GM12864 (cell line): ENCODE data around the gene PRKG1.

Experiments
- DNase-seq: peaks from one replicate; pipeline ENCODE4 v3.0.0-alpha.2; 2011; ENCODE audit warnings: low read depth
- H3K4me3 ChIP-seq: 2 replicates; pipeline ENCODE4 v1.5.1; 2011; ENCODE audit warnings: mild to moderate bottlenecking, low read depth, low read length, control low read depth
- CTCF ChIP-seq: IDR thresholded peaks from 2 replicates; pipeline ENCODE4 v1.5.1; 2011; ENCODE audit warnings: low read depth, mild to moderate bottlenecking, moderate library complexity, low read length, control low read depth, inconsistent platforms; ENCODE audit errors: missing control alignments

The PRKG1 gene

DNA sequence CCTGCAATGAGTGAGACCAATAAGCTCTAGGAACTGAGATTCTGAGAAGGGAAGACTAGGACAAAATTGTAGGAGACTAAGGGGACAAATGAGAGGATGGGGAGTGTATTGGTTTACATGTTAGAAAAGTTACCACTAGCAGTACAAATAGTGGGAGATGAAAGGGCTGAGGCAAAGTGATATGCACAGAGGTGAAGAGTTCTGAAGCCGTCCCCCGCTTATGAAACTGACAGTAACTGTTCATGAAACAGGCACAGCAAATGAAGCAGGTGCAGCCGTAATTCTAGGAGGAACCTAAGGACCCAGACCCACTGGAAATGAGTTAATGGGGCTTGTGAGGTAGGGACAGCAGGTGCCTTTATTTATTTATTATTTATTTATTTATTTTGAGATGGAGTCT is 211.3 kb downstream of the PRKG1 start:
- no peak for DNase-seq
- H3K4me3 ChIP-seq = no peak overlapping the region
- no peak for TF ChIP-seq CTCF

DNA sequence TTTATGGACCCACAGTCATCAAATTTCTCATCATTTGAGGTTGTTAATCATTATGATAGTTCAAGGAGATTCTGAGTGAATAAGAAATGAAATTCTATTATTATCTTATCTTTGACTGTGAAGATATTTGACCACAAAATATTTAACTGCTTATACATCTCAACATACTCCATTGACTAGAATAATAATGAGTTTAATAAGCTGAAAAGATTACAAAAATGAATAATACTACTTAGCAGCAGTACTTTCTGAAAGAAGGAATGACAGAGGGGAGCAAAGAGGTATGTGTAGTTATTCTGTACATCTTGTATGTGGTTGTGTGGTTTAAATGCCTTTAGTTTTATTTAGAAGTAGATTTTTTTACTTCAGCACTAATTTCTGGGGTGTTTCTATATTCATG is 214.2 kb downstream of the PRKG1 start:
- DNase-seq = no peak
- no peak for TF ChIP-seq CTCF
- no peak overlapping the region for H3K4me3 ChIP-seq

GRCh38 chr10:51289519-51289918 is 215.2 kb downstream of the PRKG1 start:
- H3K4me3 ChIP-seq = no peak overlapping the region
- TF ChIP-seq CTCF = no peak
- no peak for DNase-seq

- TF ChIP-seq CTCF = no peak
- DNase-seq = no peak
- no peak overlapping the region for H3K4me3 ChIP-seq
These were observed 217.7 kb downstream of the PRKG1 start for GRCh38 chr10:51291961-51292360.

GRCh38 chr10:51297438-51297837 is 223.2 kb downstream of the PRKG1 start:
- TF ChIP-seq CTCF = no peak
- H3K4me3 ChIP-seq = no peak overlapping the region
- DNase-seq = no peak

DNA sequence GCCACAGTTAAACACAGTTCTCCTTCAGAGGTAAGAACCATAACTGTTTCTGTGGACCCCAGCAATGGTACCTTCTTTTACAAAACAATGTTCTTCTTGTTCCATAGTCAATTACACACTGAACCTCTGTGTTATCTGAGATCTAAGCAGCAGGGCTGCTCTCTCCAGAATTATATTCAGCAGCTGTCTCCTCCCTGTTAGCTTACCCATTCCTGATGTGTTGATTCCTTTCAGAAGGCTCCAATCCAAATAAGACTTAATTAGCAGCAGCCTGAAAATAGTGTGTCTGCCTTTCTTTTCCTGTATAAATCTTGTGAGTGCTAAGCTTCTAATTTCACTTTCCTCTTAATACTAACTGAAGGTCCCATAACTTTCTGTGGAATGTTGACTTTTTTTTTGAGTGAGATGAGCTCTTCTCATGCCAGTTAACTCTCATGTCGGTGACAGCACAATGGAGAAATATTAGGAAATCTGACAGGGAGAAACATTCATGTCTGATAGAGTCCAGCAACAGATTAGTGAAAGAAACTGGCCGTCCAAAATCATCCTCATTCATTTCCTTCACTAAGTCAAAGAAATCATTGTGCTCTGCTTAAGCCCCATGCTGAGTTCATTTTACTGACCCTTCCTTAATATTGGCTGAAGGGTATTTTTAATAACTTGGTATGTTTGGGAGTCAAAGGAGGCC is 226.5 kb downstream of the PRKG1 start:
- H3K4me3 ChIP-seq = no peak overlapping the region
- DNase-seq = no peak
- TF ChIP-seq CTCF = no peak

- DNase-seq = no peak
- H3K4me3 ChIP-seq = no peak overlapping the region
- no peak for TF ChIP-seq CTCF
These were observed 227.4 kb downstream of the PRKG1 start for GRCh38 chr10:51301644-51302043.
